HG03039 (cell line): ENCODE results near the gene WDR33.
"Not testable (repeated sequence)": the region's sequence is repeated elsewhere in the genome, so short reads cannot be mapped to it uniquely, and the experiment has no call there.

Experiments used
- ATAC-seq: cut with Tn5 transposase; IDR thresholded peaks from one replicate; pipeline ENCODE4 v1.9.1; 2021; ENCODE audit warnings: mild to moderate bottlenecking, moderate library complexity; ENCODE audit not compliant: unreplicated experiment

Gene WDR33

GRCh38 chr2:127811397-127812321 is 688 bp upstream of the WDR33 start:
- ATAC-seq = no peak

DNA sequence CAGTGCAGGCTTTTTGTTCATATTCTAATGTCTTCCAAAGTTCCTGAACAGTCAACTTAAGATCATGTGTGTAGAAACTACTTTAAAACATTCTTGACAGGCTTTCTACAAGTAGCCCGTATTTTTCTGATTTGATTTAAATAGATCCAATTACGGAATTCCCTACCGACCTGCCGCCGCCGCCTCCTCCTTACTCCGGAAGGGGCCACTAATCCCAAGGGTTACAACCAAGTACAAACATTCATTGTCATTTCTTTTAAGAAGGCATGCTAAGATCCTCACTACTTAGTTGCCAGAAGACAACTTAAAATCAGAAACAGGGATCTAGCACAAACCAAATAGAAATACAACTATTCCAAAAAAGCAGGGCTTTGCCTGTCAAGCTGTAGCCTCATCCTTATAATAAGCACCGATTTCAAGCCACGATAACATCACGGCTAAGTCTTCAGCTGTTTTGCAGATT is 784 bp downstream of the WDR33 start:
- no peak for ATAC-seq

GRCh38 chr2:127807678-127808353 is 3.2 kb downstream of the WDR33 start:
- no peak for ATAC-seq

GRCh38 chr2:127806860-127807259 is 4.1 kb downstream of the WDR33 start:
- ATAC-seq = not testable (repeated sequence)

GRCh38 chr2:127805491-127805890 is 5.5 kb downstream of the WDR33 start:
- ATAC-seq = no peak

- no peak for ATAC-seq
Observed at GRCh38 chr2:127799926-127800325, 11.0 kb downstream of the WDR33 start.

DNA sequence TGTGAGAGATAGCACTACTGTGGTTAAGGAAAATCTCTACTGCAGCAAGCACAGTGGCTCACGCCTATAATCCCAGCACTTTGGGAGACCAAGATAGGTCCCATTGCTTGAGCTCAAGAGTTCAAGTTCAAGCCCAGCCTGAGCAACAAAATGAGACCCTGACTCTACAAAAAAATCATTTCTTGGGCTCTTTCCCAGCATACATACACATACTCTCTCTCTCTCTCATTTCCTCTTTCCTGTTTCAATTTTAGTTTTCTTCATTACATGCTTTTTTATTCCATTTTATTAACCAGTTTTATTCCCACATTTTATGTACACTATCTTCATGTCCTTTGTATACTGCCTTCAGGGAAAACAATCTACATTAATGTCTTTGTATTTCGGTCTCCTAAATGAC is 14.6 kb downstream of the WDR33 start:
- ATAC-seq = no peak

DNA sequence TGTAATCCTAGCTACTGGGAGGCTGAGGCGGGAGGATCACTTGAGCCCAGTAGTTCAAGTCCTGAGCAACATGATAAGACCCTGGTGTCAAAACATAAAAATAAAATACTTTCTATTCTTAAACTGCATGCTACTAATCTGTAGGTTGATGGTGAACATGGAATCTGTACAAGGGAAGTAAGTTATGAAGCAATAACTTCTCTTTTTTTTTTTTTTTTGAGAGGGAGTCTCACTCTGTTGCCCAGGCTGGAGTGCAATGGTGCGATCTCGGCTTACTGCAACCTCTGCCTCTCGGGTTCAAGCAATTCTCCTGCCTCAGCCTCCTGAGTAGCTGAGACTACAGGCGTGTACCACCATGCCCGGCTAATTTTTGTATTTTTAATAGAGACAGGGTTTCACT is 16.1 kb downstream of the WDR33 start:
- not testable (repeated sequence) for ATAC-seq

DNA sequence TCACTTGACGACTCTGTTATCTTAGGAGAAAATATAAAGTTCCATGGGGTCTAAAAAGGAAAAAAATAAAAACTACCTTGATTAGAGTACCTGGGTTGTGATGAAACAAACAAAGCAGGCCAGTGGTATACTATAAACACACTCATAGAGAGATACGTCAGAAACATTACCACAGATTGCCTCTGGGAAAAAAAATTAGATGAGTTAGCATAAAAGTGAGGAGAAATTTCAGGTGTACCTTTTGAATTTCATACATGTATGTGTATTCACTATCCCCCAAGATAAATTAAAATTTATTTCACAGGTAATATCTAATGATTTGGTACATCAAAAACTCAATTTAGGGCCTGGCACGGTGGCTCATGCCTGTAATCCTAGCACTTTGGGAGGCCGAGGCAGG is 18.2 kb downstream of the WDR33 start:
- ATAC-seq = no peak

- no peak for ATAC-seq
Observed at GRCh38 chr2:127790694-127791529, 20.1 kb downstream of the WDR33 start.

DNA sequence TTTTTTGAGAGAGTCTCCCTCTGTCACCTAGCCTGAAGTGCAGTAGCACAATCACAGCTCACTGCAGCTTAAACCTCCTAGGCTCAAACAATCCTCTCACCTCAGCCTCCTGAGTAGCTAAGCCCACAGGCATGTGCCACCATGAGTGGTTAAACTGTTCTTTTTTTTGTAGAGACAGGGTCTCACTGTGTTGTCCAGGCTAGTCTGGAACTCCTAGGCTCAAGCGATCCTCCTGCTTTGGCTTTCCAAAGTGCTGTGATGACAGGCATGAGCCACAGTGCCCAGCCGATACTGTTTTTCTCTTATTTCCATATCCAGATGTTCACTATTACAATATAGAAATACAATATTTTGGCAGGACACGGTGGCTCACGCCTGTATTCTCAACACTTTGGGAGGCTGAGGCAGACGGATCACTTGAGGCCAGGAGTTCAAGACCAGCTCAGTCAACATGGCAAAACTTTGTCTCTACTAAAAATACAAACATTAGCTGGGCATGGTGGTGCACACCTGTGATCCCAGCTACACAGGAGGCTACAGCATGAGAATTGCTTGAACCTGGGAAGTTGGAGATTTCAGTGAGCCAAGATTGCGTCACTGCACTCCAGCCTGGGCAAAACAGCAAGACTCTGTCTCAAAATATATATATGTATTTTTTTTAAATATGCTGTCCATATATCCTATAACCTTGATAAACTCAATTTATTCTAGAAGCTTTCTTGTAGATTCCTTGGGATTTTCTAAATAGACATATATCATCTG is 24.7 kb downstream of the WDR33 start:
- ATAC-seq = no peak

GRCh38 chr2:127784965-127785518 is 25.9 kb downstream of the WDR33 start:
- ATAC-seq = no peak

GRCh38 chr2:127783101-127783500 is 27.9 kb downstream of the WDR33 start:
- ATAC-seq = no peak

GRCh38 chr2:127778850-127779249 is 32.1 kb downstream of the WDR33 start:
- no peak for ATAC-seq

GRCh38 chr2:127778447-127778846 is 32.5 kb downstream of the WDR33 start:
- ATAC-seq = no peak

- no peak for ATAC-seq
Observed at GRCh38 chr2:127776122-127776780, 34.7 kb downstream of the WDR33 start.

GRCh38 chr2:127771756-127772155 is 39.2 kb downstream of the WDR33 start:
- no peak for ATAC-seq

- no peak for ATAC-seq
Observed at GRCh38 chr2:127770973-127771735, 39.8 kb downstream of the WDR33 start.

DNA sequence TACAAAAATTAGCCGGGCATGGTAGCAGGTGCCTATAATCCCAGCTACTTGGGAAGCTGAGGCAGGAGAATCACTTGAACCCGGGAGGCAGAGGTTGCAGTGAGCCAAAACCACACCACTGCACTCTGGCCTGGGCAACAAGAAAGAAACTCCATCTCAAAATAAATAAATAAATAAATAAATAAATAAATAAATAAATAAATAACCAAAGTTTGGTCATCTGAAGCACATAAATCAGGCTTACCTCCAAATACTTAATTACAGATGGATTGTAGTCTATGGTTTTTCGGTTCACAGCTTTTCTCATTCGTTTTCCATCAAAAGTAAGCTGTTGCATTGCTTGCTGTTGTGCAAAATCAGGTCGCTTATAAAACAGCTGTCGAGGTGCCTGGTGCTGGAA is 40.4 kb downstream of the WDR33 start:
- not testable (repeated sequence) for ATAC-seq
